SK-N-SH (cell line): ENCODE measurements around the gene NR2E3. TPM values are rescaled to one million over a fixed set of nuclear protein-coding genes. Genes with fewer than 3 reads are reported as not detected.

Experiments used
- CTCF ChIA-PET: fragments of 300-600, 350-600 bp; formaldehyde crosslinking; extraction: SDS; loops from one replicate; lab custom pipeline; 2021; lab: Yijun Ruan, JAX
- POLR2A ChIA-PET: fragments of 350-600 bp; sonication (Branson Sonifier 250); formaldehyde crosslinking; extraction: SDS; loops from one replicate; lab custom pipeline; 2020; ENCODE audit warnings: antibody characterized with exemption, inconsistent platforms; lab: Yijun Ruan, JAX
- DNase-seq: peaks from one replicate; pipeline ENCODE4 v3.0.0; 2012
- H2AFZ ChIP-seq: fragments of 200-600 bp; sonication (generic); 2 replicates; pipeline ENCODE4 v1.8.1; 2016; ENCODE audit warnings: antibody characterized with exemption, mild to moderate bottlenecking, low read depth
- H3F3A ChIP-seq: fragments of 200-600 bp; sonication (generic); replicated peaks from 2 replicates; pipeline ENCODE3; 2016; ENCODE audit warnings: antibody characterized with exemption, mild to moderate bottlenecking; ENCODE audit not compliant: insufficient read depth
- H3K27ac ChIP-seq, 2 experiments: fragments of 200-500 bp in 1 of 2; fragments of 200-600 bp in 1 of 2; sonication (Bioruptor generic) in 1 of 2; sonication (generic), shearing (Covaris generic) in 1 of 2; 2 replicates each; pipeline versions ENCODE4 v1.5.1 to v1.6.1; 2014 to 2016; ENCODE audit warnings: low read depth in 2 of 2, inconsistent platforms in 1 of 2, low read length in 1 of 2, mild to moderate bottlenecking in 1 of 2, mixed read lengths in 1 of 2
- H3K27me3 ChIP-seq: fragments of 200-600 bp; sonication (generic), shearing (Covaris generic); 2 replicates; pipeline ENCODE4 v1.6.1; 2016; ENCODE audit warnings: mixed run types; ENCODE audit not compliant: insufficient read depth
- H3K36me3 ChIP-seq, 2 experiments: fragments of 200-500 bp in 1 of 2; fragments of 200-600 bp in 1 of 2; sonication (Bioruptor generic) in 1 of 2; sonication (generic) in 1 of 2; replicated peaks in 1 of 2; 2 replicates each; pipeline versions ENCODE3 to v1.5.1; 2014 to 2016; ENCODE audit warnings: low read length in 1 of 2, mild to moderate bottlenecking in 1 of 2; ENCODE audit not compliant: insufficient read depth in 2 of 2, control insufficient read depth in 1 of 2
- H3K4me1 ChIP-seq, 2 experiments: fragments of 200-500 bp in 1 of 2; fragments of 200-600 bp in 1 of 2; sonication (Bioruptor generic) in 1 of 2; sonication (generic), shearing (Covaris generic) in 1 of 2; 2 replicates each; pipeline versions ENCODE4 v1.5.1 to v1.6.1; 2014 to 2016; ENCODE audit warnings: low read depth in 1 of 2, low read length in 1 of 2, mixed run types in 1 of 2; ENCODE audit not compliant: insufficient read depth in 2 of 2, control insufficient read depth in 1 of 2
- H3K4me2 ChIP-seq: fragments of 200-600 bp; sonication (generic), shearing (Covaris generic); 2 replicates; pipeline ENCODE4 v1.6.1; 2017; ENCODE audit warnings: mixed run types
- H3K4me3 ChIP-seq, 2 experiments: fragments of 200-500 bp in 1 of 2; fragments of 200-600 bp in 1 of 2; sonication (Bioruptor generic) in 1 of 2; sonication (generic), shearing (Covaris generic) in 1 of 2; 2 replicates each; pipeline versions ENCODE4 v1.5.1 to v1.8.1; 2014 to 2016; ENCODE audit warnings: low read depth in 2 of 2, inconsistent platforms in 1 of 2, low read length in 1 of 2, mild to moderate bottlenecking in 1 of 2, mixed read lengths in 1 of 2, moderate library complexity in 1 of 2
- H3K79me2 ChIP-seq: fragments of 200-600 bp; sonication (generic); 2 replicates; pipeline ENCODE4 v1.8.1; 2017; ENCODE audit warnings: mild to moderate bottlenecking; ENCODE audit not compliant: insufficient read depth
- H3K9ac ChIP-seq: fragments of 200-600 bp; sonication (generic); 2 replicates; pipeline ENCODE4 v1.6.1; 2017; ENCODE audit warnings: mixed run types
- H3K9me2 ChIP-seq: fragments of 200-600 bp; sonication (generic); 2 replicates; pipeline ENCODE4 v1.6.1; 2017; ENCODE audit warnings: mixed run types
- H3K9me3 ChIP-seq: fragments of 200-600 bp; sonication (generic); 2 replicates; pipeline ENCODE4 v1.6.1; 2017; ENCODE audit warnings: mixed run types, mild to moderate bottlenecking, moderate library complexity
- H4K20me1 ChIP-seq: fragments of 200-600 bp; sonication (generic); 2 replicates; pipeline ENCODE4 v1.6.1; 2017; ENCODE audit warnings: mild to moderate bottlenecking, mixed run types; ENCODE audit not compliant: insufficient read depth
- EP300 ChIP-seq, 2 experiments: IDR thresholded peaks; 2 replicates each; pipeline versions ENCODE4 v1.4.0 to v1.6.1; 2012; ENCODE audit warnings: borderline replicate concordance in 1 of 2, low read depth in 1 of 2, low read length in 1 of 2
- GABPA ChIP-seq: IDR thresholded peaks from 2 replicates; pipeline ENCODE4 v1.4.0; 2012; ENCODE audit warnings: low read depth, mild to moderate bottlenecking
- GATA2 ChIP-seq: sonication (generic); formaldehyde crosslinking; IDR thresholded peaks from 2 replicates; pipeline ENCODE4 v1.5.0; 2020; ENCODE audit warnings: mild to moderate bottlenecking, missing genetic modification reagents
- JUND ChIP-seq: IDR thresholded peaks from 2 replicates; pipeline ENCODE4 v1.4.0; 2012
- MXI1 ChIP-seq: IDR thresholded peaks from 2 replicates; pipeline ENCODE4 v1.6.1; 2012; ENCODE audit warnings: mild to moderate bottlenecking, low read depth, low read length, improper control_type of control experiment
- NFIC ChIP-seq: IDR thresholded peaks from 2 replicates; pipeline ENCODE4 v1.4.0; 2012; ENCODE audit warnings: borderline replicate concordance
- NRF1 ChIP-seq: IDR thresholded peaks from 2 replicates; pipeline ENCODE4 v1.6.1; 2012; ENCODE audit warnings: low read depth, mild to moderate bottlenecking, low read length
- RAD21 ChIP-seq: IDR thresholded peaks from 2 replicates; pipeline ENCODE4 v1.6.1; 2012; ENCODE audit warnings: mild to moderate bottlenecking, low read length
- RFX5 ChIP-seq: IDR thresholded peaks from 2 replicates; pipeline ENCODE4 v1.6.1; 2012; ENCODE audit warnings: mild to moderate bottlenecking, improper control_type of control experiment, low read length
- TCF12 ChIP-seq: IDR thresholded peaks from 2 replicates; pipeline ENCODE4 v1.4.0; 2012
- WGBS: methylation state at CpG from one replicate; pipeline ENCODE4 v1.1.6; 2017; ENCODE audit warnings: low lambda C conversion rate; 5-methylcytosine and 5-hydroxymethylcytosine counted together
- polyA plus RNA-seq, 3 experiments: library from polyadenylated mRNA; depleted of rRNA; stranded (reverse); fragments of >200 nt; gene quantifications; 2 replicates each; pipeline ENCODE4 v1.2.3, GENCODE V29; 2012
- TF ChIP-seq, protein P1 (sequence below): IDR thresholded peaks from 2 replicates; pipeline ENCODE4 v1.6.1; 2012; ENCODE audit warnings: mild to moderate bottlenecking, low read depth, low read length, moderate library complexity
- TF ChIP-seq, protein P2 (sequence below): fragments of 150-350 bp; IDR thresholded peaks from 2 replicates; pipeline ENCODE4 v1.6.1; 2017; ENCODE audit warnings: antibody characterized with exemption, low read length, low read depth, borderline replicate concordance
- TF ChIP-seq, protein P3 (sequence below): fragments of 200-600 bp; sonication (generic); IDR thresholded peaks from 2 replicates; pipeline ENCODE4 v1.6.1; 2017; ENCODE audit warnings: antibody characterized with exemption, mild to moderate bottlenecking, moderate library complexity
- TF ChIP-seq, protein P4 (sequence below): IDR thresholded peaks from 2 replicates; pipeline ENCODE4; 2012
- TF ChIP-seq, protein P5 (sequence below): IDR thresholded peaks from 2 replicates; pipeline ENCODE4 v1.4.0; 2012; ENCODE audit warnings: low read depth, borderline replicate concordance

The NR2E3 gene
- polyA plus RNA-seq, 1 of the 3 experiments (the other 2 are of a cell fraction) = 0.18 TPM

DNA sequence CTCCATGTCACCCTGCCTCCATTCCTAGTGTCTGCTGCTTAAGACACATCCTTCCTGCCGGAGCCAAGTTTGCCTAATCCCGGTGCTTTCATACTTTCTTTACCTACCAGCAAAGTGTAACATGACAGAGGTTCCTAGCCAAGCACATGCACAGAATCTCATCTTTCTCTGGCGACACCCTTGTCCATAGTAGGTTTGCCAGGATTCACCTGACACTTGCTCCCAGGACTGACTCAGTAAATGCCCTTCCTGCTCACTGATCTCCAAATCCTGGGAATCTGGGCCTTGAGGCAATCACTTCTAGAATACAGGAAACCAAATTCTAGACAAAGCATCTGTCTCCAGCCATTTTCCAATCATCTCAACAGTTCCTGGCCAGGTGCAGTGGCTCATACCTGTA is 10.2 kb upstream of the NR2E3 start:
- CTCF ChIA-PET = interaction anchor here (0.7 to 5.4 kb wide), 17 partner anchors 14 to 948 kb away, joined by 3 to 57 read pairs (median 7); no protein-coding TSS in a partner anchor
- Histone ChIP-seq H3K79me2 (no peaks in the 10 kb centered on the region), H2AFZ (no peak overlapping the region), H3K36me3 (no peaks in the 10 kb centered on the region), H3K4me2 (no peak overlapping the region), H3F3A (peaks cover 3% of the 10 kb centered on the region), H3K9me3 (no peaks in the 10 kb centered on the region), H4K20me1 (no peaks in the 10 kb centered on the region), H3K4me1 (peaks cover 0 to 6% of the 10 kb centered on the region in 2 experiments; a peak in 1 of 4 replicates), H3K4me3 (no peak overlapping the region), H3K27ac (no peak overlapping the region), H3K9ac (no peak overlapping the region), H3K27me3 (no peaks in the 10 kb centered on the region), H3K9me2 (no peaks in the 10 kb centered on the region)
- no peak for DNase-seq
- POLR2A ChIA-PET = no interaction called here
- no peak for TF ChIP-seq MXI1
- TF ChIP-seq JUND = no peak
- TF ChIP-seq, protein P1, sequence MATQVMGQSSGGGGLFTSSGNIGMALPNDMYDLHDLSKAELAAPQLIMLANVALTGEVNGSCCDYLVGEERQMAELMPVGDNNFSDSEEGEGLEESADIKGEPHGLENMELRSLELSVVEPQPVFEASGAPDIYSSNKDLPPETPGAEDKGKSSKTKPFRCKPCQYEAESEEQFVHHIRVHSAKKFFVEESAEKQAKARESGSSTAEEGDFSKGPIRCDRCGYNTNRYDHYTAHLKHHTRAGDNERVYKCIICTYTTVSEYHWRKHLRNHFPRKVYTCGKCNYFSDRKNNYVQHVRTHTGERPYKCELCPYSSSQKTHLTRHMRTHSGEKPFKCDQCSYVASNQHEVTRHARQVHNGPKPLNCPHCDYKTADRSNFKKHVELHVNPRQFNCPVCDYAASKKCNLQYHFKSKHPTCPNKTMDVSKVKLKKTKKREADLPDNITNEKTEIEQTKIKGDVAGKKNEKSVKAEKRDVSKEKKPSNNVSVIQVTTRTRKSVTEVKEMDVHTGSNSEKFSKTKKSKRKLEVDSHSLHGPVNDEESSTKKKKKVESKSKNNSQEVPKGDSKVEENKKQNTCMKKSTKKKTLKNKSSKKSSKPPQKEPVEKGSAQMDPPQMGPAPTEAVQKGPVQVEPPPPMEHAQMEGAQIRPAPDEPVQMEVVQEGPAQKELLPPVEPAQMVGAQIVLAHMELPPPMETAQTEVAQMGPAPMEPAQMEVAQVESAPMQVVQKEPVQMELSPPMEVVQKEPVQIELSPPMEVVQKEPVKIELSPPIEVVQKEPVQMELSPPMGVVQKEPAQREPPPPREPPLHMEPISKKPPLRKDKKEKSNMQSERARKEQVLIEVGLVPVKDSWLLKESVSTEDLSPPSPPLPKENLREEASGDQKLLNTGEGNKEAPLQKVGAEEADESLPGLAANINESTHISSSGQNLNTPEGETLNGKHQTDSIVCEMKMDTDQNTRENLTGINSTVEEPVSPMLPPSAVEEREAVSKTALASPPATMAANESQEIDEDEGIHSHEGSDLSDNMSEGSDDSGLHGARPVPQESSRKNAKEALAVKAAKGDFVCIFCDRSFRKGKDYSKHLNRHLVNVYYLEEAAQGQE = no peak
- 98% methylated on average over 3 of the region's 3 CpGs for WGBS

DNA sequence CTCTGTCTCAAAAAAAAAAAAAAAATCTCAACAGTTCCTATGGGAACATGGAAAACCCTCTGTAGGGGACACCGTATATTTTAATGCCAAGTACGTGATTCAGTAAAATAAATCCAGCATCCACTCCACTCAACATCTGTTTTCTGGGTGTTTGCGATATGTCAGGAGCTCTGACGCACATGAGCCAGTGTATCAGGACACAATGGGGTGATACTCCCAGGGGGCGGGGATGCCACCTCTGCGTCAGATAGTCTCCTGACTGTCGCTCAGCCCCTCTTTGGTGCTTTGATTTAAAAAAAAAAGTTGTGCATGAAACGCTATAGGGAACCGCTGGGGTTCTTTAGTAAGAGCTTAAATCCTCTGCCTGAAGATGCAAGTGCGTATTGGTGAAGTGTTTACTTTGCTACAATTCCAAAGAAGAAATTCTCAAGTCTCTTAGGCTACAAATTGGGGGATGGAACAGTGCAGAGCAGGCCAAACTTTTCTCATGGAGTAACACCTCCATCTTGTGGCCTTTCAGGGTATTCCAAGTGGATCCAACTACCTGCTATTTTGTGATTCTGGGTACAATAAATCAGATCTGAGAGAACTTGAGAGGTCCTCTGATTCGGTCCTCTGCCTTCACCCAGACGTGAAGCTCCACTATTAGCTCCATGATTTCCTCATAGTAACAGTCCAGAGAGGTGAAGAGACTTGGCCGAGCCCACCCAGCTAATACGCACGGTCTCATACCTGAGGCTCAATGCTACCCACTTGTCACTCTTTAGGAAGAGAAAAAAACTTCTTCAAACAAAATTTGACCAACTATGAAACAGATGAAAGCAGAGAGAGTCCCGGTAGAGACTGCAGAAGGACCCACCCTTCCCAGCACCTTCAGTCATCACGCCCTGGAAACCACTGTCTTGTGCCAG is 9.3 kb upstream of the NR2E3 start:
- Histone ChIP-seq H3K4me1 (peaks cover under 1 to 6% of the 10 kb centered on the region in 2 experiments; a peak in 2 of 4 replicates), H3K4me3 (no peak overlapping the region; a peak in 1 of 4 replicates), H3K27ac (no peak overlapping the region), H3K79me2 (no peaks in the 10 kb centered on the region), H2AFZ (no peak overlapping the region), H3K9ac (no peak overlapping the region), H3K9me2 (no peaks in the 10 kb centered on the region), H3K9me3 (no peaks in the 10 kb centered on the region), H3F3A (peaks cover 3% of the 10 kb centered on the region), H3K4me2 (no peak overlapping the region), H4K20me1 (no peaks in the 10 kb centered on the region), H3K27me3 (no peaks in the 10 kb centered on the region), H3K36me3 (no peaks in the 10 kb centered on the region)
- POLR2A ChIA-PET = no interaction called here
- CTCF ChIA-PET = interaction anchor here (0.5 to 5.4 kb wide), 50 partner anchors 9 to 949 kb away, joined by 3 to 57 read pairs (median 4); no protein-coding TSS in a partner anchor
- WGBS = 65% methylated on average over 17 of the region's 17 CpGs
- DNase-seq = peak; percentile 72
- TF ChIP-seq, protein P2, sequence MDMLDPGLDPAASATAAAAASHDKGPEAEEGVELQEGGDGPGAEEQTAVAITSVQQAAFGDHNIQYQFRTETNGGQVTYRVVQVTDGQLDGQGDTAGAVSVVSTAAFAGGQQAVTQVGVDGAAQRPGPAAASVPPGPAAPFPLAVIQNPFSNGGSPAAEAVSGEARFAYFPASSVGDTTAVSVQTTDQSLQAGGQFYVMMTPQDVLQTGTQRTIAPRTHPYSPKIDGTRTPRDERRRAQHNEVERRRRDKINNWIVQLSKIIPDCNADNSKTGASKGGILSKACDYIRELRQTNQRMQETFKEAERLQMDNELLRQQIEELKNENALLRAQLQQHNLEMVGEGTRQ = no peak
- TF ChIP-seq RFX5 = no peak
- TF ChIP-seq GABPA = no peak
- peak; percentile 95 for TF ChIP-seq RAD21
- no peak for TF ChIP-seq GATA2
- no peak for TF ChIP-seq NRF1
- no peak for TF ChIP-seq EP300 (IDR thresholded peaks at IDR 0.05; ENCODE audit: borderline replicate concordance in 1 of 2, low read depth in 1 of 2, low read length in 1 of 2)
- TF ChIP-seq, protein P3, sequence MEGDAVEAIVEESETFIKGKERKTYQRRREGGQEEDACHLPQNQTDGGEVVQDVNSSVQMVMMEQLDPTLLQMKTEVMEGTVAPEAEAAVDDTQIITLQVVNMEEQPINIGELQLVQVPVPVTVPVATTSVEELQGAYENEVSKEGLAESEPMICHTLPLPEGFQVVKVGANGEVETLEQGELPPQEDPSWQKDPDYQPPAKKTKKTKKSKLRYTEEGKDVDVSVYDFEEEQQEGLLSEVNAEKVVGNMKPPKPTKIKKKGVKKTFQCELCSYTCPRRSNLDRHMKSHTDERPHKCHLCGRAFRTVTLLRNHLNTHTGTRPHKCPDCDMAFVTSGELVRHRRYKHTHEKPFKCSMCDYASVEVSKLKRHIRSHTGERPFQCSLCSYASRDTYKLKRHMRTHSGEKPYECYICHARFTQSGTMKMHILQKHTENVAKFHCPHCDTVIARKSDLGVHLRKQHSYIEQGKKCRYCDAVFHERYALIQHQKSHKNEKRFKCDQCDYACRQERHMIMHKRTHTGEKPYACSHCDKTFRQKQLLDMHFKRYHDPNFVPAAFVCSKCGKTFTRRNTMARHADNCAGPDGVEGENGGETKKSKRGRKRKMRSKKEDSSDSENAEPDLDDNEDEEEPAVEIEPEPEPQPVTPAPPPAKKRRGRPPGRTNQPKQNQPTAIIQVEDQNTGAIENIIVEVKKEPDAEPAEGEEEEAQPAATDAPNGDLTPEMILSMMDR = peak; percentile 88
- TF ChIP-seq, protein P4, sequence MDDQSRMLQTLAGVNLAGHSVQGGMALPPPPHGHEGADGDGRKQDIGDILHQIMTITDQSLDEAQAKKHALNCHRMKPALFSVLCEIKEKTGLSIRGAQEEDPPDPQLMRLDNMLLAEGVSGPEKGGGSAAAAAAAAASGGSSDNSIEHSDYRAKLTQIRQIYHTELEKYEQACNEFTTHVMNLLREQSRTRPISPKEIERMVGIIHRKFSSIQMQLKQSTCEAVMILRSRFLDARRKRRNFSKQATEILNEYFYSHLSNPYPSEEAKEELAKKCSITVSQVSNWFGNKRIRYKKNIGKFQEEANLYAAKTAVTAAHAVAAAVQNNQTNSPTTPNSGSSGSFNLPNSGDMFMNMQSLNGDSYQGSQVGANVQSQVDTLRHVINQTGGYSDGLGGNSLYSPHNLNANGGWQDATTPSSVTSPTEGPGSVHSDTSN = no peak
- TF ChIP-seq TCF12 = no peak; the same call in 1 of the 2 replicates
- no peak for TF ChIP-seq JUND
- TF ChIP-seq, protein P5, sequence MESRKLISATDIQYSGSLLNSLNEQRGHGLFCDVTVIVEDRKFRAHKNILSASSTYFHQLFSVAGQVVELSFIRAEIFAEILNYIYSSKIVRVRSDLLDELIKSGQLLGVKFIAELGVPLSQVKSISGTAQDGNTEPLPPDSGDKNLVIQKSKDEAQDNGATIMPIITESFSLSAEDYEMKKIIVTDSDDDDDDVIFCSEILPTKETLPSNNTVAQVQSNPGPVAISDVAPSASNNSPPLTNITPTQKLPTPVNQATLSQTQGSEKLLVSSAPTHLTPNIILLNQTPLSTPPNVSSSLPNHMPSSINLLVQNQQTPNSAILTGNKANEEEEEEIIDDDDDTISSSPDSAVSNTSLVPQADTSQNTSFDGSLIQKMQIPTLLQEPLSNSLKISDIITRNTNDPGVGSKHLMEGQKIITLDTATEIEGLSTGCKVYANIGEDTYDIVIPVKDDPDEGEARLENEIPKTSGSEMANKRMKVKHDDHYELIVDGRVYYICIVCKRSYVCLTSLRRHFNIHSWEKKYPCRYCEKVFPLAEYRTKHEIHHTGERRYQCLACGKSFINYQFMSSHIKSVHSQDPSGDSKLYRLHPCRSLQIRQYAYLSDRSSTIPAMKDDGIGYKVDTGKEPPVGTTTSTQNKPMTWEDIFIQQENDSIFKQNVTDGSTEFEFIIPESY = no peak
- TF ChIP-seq NFIC = no peak
